ENCODE results near the gene CDADC1.

Gene CDADC1

GRCh38 chr13:49246850-49247642, 679 bp upstream of the CDADC1 start:
- Histone ChIP-seq H3K4me3 (peak overlapping the region; percentile 100), H3K27ac (no peak overlapping the region; the same call in 1 of the 2 replicates), H3K9me3 (ENCODE audit: low read depth, low read length) (no peaks in the 10 kb centered on the region), H3K9ac (ENCODE audit: insufficient read length) (peak overlapping the region; percentile 91), H3K36me3 (ENCODE audit: insufficient read depth, low read length) (no peaks in the 10 kb centered on the region)
- no peak for TF ChIP-seq FOXP2 (optimal IDR thresholded peaks at IDR 0.05; ENCODE audit: control extremely low read depth, extremely low read length, insufficient read depth)
- TF ChIP-seq POLR2AphosphoS5 (IDR thresholded peaks at IDR 0.05; ENCODE audit: borderline replicate concordance, low read depth, low read length), result no peak
- no peak for DNase-seq (ENCODE audit: low read depth, low spot score)

GRCh38 chr13:49248622-49249002, 887 bp downstream of the CDADC1 start:
- no peak for TF ChIP-seq POLR2AphosphoS5 (IDR thresholded peaks at IDR 0.05; ENCODE audit: borderline replicate concordance, low read depth, low read length)
- TF ChIP-seq EZH2 (IDR thresholded peaks at IDR 0.05), result no peak
- TF ChIP-seq FOXP2 (optimal IDR thresholded peaks at IDR 0.05; ENCODE audit: control extremely low read depth, extremely low read length, insufficient read depth), result no peak
- H3K36me3 ChIP-seq (ENCODE audit: insufficient read depth, low read length), result no peaks in the 10 kb centered on the region
- H3K4me3 ChIP-seq, result peak overlapping the region; percentile 100
- peak overlapping the region; percentile 91 for H3K9ac ChIP-seq (ENCODE audit: insufficient read length)
- no peak for DNase-seq (ENCODE audit: low read depth, low spot score)
- no peaks in the 10 kb centered on the region for H3K9me3 ChIP-seq (ENCODE audit: low read depth, low read length)
- no peak overlapping the region for H3K27ac ChIP-seq

- peaks cover 18% of the 10 kb centered on the region for H3K36me3 ChIP-seq (ENCODE audit: insufficient read depth, low read length)
- no peak for TF ChIP-seq POLR2AphosphoS5 (IDR thresholded peaks at IDR 0.05; ENCODE audit: borderline replicate concordance, low read depth, low read length)
- no peak for TF ChIP-seq EZH2 (IDR thresholded peaks at IDR 0.05)
- H3K9ac ChIP-seq (ENCODE audit: insufficient read length), result no peak overlapping the region
- no peak overlapping the region for H3K4me3 ChIP-seq
- H3K9me3 ChIP-seq (ENCODE audit: low read depth, low read length), result no peaks in the 10 kb centered on the region
- DNase-seq (ENCODE audit: low read depth, low spot score), result no peak
- H3K27ac ChIP-seq, result no peak overlapping the region
Measured at GRCh38 chr13:49251326-49251725, 3.6 kb downstream of the CDADC1 start.

- no peak overlapping the region for H3K9ac ChIP-seq (ENCODE audit: insufficient read length)
- no peak for TF ChIP-seq EZH2 (IDR thresholded peaks at IDR 0.05)
- TF ChIP-seq POLR2AphosphoS5 (IDR thresholded peaks at IDR 0.05; ENCODE audit: borderline replicate concordance, low read depth, low read length), result no peak
- no peak for TF ChIP-seq FOXP2 (optimal IDR thresholded peaks at IDR 0.05; ENCODE audit: control extremely low read depth, extremely low read length, insufficient read depth)
- DNase-seq (ENCODE audit: low read depth, low spot score), result no peak
- H3K27ac ChIP-seq, result no peak overlapping the region
- H3K4me3 ChIP-seq, result no peak overlapping the region
- H3K9me3 ChIP-seq (ENCODE audit: low read depth, low read length), result no peaks in the 10 kb centered on the region
- H3K36me3 ChIP-seq (ENCODE audit: insufficient read depth, low read length), result peaks cover 26% of the 10 kb centered on the region
Measured at GRCh38 chr13:49253310-49253709, 5.6 kb downstream of the CDADC1 start.

GRCh38 chr13:49254007-49254406, 6.3 kb downstream of the CDADC1 start:
- Histone ChIP-seq H3K9me3 (ENCODE audit: low read depth, low read length) (no peaks in the 10 kb centered on the region), H3K36me3 (ENCODE audit: insufficient read depth, low read length) (peaks cover 26% of the 10 kb centered on the region), H3K4me3 (no peak overlapping the region), H3K27ac (no peak overlapping the region), H3K9ac (ENCODE audit: insufficient read length) (no peak overlapping the region)
- TF ChIP-seq EZH2 (IDR thresholded peaks at IDR 0.05), result no peak
- TF ChIP-seq POLR2AphosphoS5 (IDR thresholded peaks at IDR 0.05; ENCODE audit: borderline replicate concordance, low read depth, low read length), result no peak
- no peak for TF ChIP-seq FOXP2 (optimal IDR thresholded peaks at IDR 0.05; ENCODE audit: control extremely low read depth, extremely low read length, insufficient read depth)
- DNase-seq (ENCODE audit: low read depth, low spot score), result no peak

- TF ChIP-seq EZH2 (IDR thresholded peaks at IDR 0.05), result no peak
- no peak for TF ChIP-seq FOXP2 (optimal IDR thresholded peaks at IDR 0.05; ENCODE audit: control extremely low read depth, extremely low read length, insufficient read depth)
- TF ChIP-seq POLR2AphosphoS5 (IDR thresholded peaks at IDR 0.05; ENCODE audit: borderline replicate concordance, low read depth, low read length), result no peak
- Histone ChIP-seq H3K36me3 (ENCODE audit: insufficient read depth, low read length) (peaks cover 46% of the 10 kb centered on the region), H3K9ac (ENCODE audit: insufficient read length) (no peak overlapping the region), H3K27ac (no peak overlapping the region), H3K4me3 (no peak overlapping the region), H3K9me3 (ENCODE audit: low read depth, low read length) (no peaks in the 10 kb centered on the region)
- no peak for DNase-seq (ENCODE audit: low read depth, low spot score)
Measured at GRCh38 chr13:49256841-49257240, 9.1 kb downstream of the CDADC1 start.

- Histone ChIP-seq H3K9me3 (ENCODE audit: low read depth, low read length) (no peaks in the 10 kb centered on the region), H3K36me3 (ENCODE audit: insufficient read depth, low read length) (peaks cover 47% of the 10 kb centered on the region), H3K4me3 (no peak overlapping the region), H3K9ac (ENCODE audit: insufficient read length) (no peak overlapping the region), H3K27ac (no peak overlapping the region)
- DNase-seq (ENCODE audit: low read depth, low spot score), result no peak
- TF ChIP-seq POLR2AphosphoS5 (IDR thresholded peaks at IDR 0.05; ENCODE audit: borderline replicate concordance, low read depth, low read length) (no peak), EZH2 (IDR thresholded peaks at IDR 0.05) (no peak), FOXP2 (optimal IDR thresholded peaks at IDR 0.05; ENCODE audit: control extremely low read depth, extremely low read length, insufficient read depth) (no peak)
Measured at GRCh38 chr13:49258089-49258796, 10.5 kb downstream of the CDADC1 start.

- Histone ChIP-seq H3K9me3 (ENCODE audit: low read depth, low read length) (no peaks in the 10 kb centered on the region), H3K4me3 (no peak overlapping the region), H3K27ac (no peak overlapping the region), H3K36me3 (ENCODE audit: insufficient read depth, low read length) (peaks cover 46% of the 10 kb centered on the region), H3K9ac (ENCODE audit: insufficient read length) (no peak overlapping the region)
- TF ChIP-seq FOXP2 (optimal IDR thresholded peaks at IDR 0.05; ENCODE audit: control extremely low read depth, extremely low read length, insufficient read depth), result no peak
- TF ChIP-seq POLR2AphosphoS5 (IDR thresholded peaks at IDR 0.05; ENCODE audit: borderline replicate concordance, low read depth, low read length), result no peak
- TF ChIP-seq EZH2 (IDR thresholded peaks at IDR 0.05), result no peak
- no peak for DNase-seq (ENCODE audit: low read depth, low spot score)
Measured at GRCh38 chr13:49259586-49259985, 11.9 kb downstream of the CDADC1 start.

Data from SK-N-MC (cell line).